Measurements from ENCODE around the gene IFT27.
A peak's percentile ranks its signal among the peaks of the same experiment; 100 is the strongest.

IFT27 gene

GRCh38 chr22:36796552-36797175 lies 20.7 kb upstream of the IFT27 start:
- DNase-seq: no peak

DNA sequence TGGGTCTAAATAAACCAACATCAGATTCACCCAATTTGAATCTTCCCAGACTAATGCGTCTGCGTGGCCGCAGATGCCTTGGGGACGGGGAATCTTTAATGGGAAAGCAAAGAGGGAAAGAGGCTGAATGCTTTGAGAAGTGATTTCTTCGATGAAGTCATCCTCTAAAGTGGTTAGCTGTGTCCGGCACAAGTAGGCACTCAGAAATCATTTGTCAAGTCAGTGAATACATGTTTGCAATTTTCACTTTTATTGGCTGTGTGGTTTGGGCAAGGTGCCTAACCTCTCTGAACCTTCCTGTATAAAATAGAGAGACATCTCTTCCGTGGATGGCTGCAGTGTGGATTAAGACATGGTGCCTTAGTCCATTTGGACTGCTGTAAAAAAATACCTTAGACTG lies 19.7 kb upstream of the IFT27 start:
- no peak for DNase-seq

DNA sequence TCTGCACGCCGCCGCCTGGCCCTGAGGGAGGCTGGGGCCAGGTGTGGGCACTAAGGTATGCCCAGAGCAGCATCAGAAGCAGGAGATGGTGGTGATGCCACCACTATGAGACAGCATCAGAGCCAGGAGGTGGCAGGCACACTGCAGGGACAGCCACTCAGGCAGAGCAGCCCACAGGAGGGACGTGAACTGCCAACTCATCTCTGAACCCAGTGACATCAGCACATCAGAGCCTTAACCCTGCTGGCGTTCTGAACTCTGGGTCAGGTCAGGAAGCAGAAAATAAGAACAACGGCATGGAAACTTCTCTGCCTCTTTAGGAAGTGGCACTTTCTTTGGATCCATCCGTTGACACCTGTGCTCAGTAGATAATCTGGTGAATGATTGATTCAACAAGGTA lies 14.7 kb upstream of the IFT27 start:
- no peak for DNase-seq

GRCh38 chr22:36787204-36787988 lies 11.5 kb upstream of the IFT27 start:
- no peak for DNase-seq

DNA sequence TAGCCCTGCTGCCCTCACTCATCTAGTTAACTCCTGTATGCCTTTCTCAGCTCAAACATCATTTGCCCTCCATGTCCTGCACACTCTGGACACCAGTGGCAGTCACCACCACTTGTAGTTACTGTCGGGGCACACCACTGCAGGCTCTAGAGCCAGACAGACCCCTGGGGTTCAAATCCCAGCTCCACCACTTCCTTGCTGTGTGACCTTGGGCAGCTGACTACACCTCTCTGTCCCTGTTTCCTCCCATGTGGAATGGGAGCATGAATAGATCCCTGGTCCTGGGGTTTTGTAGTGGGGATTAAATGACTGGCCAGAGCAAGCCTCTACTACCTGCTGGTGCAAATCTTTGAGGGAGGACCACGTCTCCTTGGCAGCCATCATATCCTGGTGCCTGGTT lies 7.8 kb upstream of the IFT27 start:
- DNase-seq: no peak

DNA sequence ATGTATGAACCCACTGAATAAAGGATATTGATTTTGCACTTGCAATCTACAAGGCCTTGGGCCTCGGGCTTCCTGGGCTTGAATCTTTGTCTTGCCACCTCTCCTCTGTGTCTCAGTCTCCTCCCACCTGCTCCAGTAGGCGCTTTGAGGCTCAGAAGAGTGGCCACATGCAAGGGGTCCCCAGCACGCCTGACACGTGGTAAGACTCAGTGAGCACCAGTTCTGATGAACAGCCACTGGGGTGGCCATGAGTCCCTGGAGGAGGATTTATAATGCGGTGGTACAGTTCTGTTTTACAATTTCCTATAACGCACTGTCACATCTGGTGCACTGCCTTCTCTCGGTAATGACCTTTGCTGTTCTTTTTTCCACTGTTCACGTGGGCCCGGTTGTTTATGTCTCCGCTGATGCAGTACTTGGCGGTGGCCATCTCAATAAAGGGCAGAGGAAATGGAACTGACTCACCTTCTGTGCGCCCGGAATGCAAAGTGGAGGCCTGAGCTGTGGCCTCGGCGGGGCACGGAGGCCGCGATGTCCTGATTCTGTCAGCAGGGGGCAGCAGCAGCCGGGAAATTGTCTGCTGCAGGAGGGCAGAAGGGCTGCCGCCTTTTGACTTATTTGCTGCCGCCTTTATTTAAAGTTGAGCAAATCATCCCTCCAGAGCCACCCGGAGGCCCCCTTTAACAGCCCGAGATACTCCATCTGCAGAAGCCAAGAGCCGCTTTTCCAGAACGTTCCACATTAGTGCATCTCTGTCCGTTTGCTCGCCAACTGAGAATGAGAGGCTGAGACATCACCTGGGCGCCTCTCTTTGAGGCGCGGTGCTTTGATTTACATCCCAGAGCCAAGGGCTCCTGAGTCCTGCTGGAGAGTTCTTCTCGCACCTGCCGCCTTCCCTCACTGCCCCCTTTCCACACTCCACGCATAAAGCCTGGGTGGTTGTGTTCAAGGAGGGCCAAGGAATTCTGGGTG lies 6.0 kb upstream of the IFT27 start:
- peak; percentile 40 to 50 for DNase-seq

GRCh38 chr22:36778020-36778419 lies 2.1 kb upstream of the IFT27 start:
- DNase-seq: no peak

- DNase-seq: no peak
These were observed 803 bp upstream of the IFT27 start for GRCh38 chr22:36776722-36777121.

- DNase-seq: peak in 1 of 2 experiments; percentile 47
These were observed 344 bp downstream of the IFT27 start for GRCh38 chr22:36775586-36775963.

DNA sequence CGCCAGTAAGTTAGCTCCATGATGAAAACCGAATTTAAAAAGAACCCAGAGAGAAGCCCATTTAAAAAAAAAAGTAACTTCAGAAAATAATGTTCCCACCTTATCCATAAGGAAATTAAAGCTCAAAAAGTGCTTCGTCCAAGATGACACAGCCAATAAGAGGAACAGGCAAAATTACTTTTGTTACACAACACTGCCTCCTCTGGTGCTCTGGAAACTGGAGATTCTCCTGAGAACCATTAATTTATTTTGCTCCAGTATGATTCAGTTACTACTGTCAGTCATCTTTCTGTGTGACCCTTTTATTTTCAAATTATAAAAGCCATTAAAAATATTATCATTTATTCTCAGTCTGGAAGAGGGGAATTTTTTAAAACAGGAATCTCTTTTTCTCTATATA lies 2.0 kb downstream of the IFT27 start:
- peak in 1 of 2 experiments; percentile 23 for DNase-seq

DNA sequence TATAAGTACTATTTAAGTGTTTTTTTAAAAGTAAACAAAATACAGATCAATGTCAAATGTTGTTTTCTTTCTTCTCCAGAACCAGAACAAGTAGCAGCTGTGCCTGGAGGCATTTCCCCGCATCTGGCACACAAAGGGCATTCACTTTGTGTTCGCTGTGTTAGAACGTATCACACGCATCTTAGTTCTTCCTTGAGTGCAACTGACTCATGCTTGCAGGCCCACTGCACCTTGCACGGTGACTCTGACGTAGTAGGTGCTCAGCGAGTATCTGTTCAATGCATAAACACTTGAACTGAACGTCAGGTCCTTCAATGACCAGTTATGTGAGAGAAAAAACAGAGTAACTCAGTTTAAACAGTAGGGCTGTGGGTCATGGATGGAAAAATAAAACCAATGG lies 3.5 kb downstream of the IFT27 start:
- DNase-seq: no peak

DNA sequence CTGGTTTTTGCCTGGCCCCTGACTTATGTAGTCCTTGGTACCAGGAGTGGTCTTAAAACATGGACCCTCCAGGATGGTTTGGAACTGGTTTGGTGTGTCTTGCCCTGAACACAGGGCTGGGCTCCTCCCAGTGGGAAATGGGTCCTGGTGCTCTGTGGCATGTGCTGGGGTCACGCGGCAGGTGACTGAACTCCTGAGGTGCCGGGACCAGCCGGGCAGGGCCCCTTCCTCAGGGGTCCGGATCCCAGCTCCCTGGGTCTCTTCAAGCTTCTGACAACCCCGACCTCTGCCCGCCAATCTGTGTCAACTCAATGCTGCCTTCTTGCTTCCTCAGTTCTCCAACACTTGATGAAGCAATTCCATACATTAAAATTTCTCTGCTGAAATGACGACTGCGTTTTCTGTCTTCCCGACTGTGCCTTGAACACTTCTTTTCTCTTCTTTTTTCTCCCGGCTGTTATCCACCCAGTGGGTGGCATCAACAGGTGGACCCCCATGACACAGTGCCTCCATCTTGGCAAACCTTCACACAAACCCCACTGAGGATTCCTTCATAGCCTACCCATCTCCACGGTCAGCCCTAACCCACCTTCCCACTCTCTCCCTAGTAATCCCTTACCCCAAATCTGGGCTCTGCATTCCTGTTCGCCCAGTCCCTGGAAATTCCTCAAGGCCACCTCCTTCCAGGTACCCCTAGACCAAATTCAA lies 4.4 kb downstream of the IFT27 start:
- DNase-seq: no peak

GRCh38 chr22:36770513-36771231 lies 5.2 kb downstream of the IFT27 start:
- DNase-seq: no peak

DNA sequence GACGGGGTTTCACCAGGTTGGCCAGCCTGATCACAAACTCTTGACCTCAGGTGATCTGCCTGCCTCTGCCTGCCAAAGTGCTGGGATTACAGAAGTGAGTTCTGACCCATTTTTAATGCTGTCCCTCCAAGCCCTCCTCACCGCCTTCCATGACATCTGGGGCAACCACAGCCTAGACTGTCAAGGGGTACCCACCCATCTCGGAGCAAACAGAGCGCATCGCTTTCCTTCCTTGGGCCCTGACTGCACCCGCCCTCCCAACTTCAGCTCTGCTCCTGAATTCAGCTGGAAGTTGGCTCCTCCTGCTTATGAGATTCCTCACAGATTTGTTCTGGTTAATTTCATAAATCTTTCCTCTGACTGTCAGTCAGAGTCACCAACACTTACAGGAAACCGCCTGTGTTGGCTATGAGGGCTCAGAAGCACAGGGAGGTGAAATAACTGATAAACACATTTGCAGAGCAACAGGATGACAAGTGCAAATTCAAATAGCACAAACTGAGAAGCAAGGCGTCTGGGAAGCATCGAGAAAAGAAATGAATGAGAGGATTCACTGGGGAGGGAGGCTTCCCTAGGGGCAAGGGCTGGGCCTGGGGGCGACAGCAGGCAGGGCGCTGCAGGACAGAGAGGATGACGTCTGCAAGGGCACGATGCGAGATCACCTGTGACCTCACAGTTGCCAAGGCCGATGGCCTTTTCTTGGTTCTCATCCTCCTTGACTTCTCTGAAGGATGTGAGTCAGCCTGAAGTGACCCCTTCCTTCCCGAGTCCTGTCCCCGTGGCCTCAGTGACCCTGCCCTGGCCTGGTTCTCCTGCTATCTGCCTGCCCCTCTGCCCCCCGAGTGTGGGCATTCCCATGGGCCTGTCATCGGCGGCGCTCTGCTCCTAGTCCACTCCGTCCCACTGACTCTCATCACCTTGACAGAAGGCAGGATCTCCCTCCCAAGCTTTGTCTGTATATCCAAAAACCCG lies 6.1 kb downstream of the IFT27 start:
- DNase-seq: no peak

GRCh38 chr22:36768616-36769015 lies 7.3 kb downstream of the IFT27 start:
- no peak for DNase-seq

GRCh38 chr22:36768141-36768540 lies 7.8 kb downstream of the IFT27 start:
- no peak for DNase-seq

- DNase-seq: no peak
These were observed 8.7 kb downstream of the IFT27 start for GRCh38 chr22:36767035-36767775.

- DNase-seq: no peak
These were observed 9.9 kb downstream of the IFT27 start for GRCh38 chr22:36765943-36766450.

GRCh38 chr22:36765131-36765942 lies 10.6 kb downstream of the IFT27 start:
- no peak for DNase-seq

All from NCI-H2081 (cell line).